ENCODE measurements around the gene SOHLH1.

Gene SOHLH1

DNA sequence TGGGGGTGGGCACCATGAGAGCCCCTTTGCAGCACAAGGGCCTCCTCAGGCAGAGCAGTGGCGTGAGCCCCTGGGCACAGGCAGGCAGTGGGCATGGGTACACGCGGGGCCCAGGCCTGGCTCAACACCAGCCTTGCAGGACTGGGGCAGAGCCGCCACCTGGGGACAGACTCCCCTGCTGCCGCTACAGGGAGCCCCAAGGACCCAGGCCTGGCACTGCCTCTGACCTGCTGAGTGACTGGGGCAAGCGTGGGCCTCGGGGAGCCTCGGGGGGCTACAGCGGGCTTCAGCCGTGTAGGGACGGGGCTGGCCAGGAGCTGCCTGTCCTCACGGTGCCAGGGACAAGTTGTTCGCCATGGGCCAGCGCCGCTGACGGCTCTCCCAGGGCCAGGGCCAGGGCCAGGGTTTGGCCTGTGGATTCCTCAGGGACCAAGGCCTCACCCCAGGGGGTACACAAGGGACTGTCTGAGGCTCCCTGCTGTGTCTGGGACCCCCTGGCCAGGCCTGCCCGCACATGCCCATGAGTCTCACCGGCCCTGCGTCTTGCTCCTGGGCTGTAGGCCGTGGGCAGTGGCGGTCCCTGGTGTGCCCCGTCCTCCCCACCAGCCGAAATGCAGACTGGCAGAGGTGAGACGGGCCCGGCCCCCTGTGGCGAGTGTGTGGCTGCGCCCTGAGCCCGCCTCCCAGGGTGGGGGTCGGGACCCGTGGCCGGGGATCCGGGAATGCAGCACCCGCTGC lies 45.2 kb upstream of the SOHLH1 start:
- TF ChIP-seq CTCF (conservative IDR thresholded peaks at IDR 0.05; ENCODE audit: control insufficient read depth, insufficient read depth, low read depth, low read length): no peak
- no peak for DNase-seq (ENCODE audit: low read depth)
- H3K4me3 ChIP-seq (ENCODE audit: control insufficient read depth, low read depth, low read length): no peak overlapping the region

GRCh38 chr9:135743546-135744332 lies 44.5 kb upstream of the SOHLH1 start:
- DNase-seq (ENCODE audit: low read depth): no peak
- no peak overlapping the region for H3K4me3 ChIP-seq (ENCODE audit: control insufficient read depth, low read depth, low read length)
- TF ChIP-seq CTCF (conservative IDR thresholded peaks at IDR 0.05; ENCODE audit: control insufficient read depth, insufficient read depth, low read depth, low read length): no peak

DNA sequence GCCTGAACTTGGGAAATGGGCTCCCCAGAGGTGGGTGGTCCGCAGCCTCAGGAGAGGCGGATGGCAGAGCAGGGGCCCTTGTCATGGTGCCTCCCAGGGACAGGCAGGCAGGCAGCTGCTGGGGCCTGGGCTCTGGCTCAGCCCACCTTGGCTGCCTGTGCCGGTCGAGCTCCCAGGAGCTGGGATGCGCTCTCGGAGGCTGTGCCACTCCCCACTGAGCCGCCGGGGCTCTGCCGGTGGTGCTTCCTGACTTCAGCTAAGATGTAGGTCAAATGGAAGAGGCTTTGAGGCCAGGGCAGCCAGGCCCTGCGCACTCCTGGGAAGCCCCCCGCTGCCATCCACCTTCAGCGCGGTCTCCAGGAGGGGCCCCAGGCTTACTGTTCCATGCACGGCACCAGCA lies 43.7 kb upstream of the SOHLH1 start:
- H3K4me3 ChIP-seq (ENCODE audit: control insufficient read depth, low read depth, low read length): no peak overlapping the region
- no peak for DNase-seq (ENCODE audit: low read depth)
- TF ChIP-seq CTCF (conservative IDR thresholded peaks at IDR 0.05; ENCODE audit: control insufficient read depth, insufficient read depth, low read depth, low read length): no peak

- no peak overlapping the region for H3K4me3 ChIP-seq (ENCODE audit: control insufficient read depth, low read depth, low read length)
- TF ChIP-seq CTCF (conservative IDR thresholded peaks at IDR 0.05; ENCODE audit: control insufficient read depth, insufficient read depth, low read depth, low read length): no peak
- DNase-seq (ENCODE audit: low read depth): no peak
Observed at GRCh38 chr9:135741276-135742219, 42.3 kb upstream of the SOHLH1 start.

- no peak for TF ChIP-seq CTCF (conservative IDR thresholded peaks at IDR 0.05; ENCODE audit: control insufficient read depth, insufficient read depth, low read depth, low read length)
- H3K4me3 ChIP-seq (ENCODE audit: control insufficient read depth, low read depth, low read length): no peak overlapping the region
- no peak for DNase-seq (ENCODE audit: low read depth)
Observed at GRCh38 chr9:135739271-135740220, 40.3 kb upstream of the SOHLH1 start.

Measured in fibroblast of mammary gland (primary cell).